Keratinocyte (primary cell): ENCODE results near the gene C16orf96.

Experiments
- CTCF ChIP-seq, 3 experiments: IDR thresholded peaks in 1 of 3; conservative IDR thresholded peaks in 1 of 3; optimal IDR thresholded peaks in 1 of 3; 2 replicates in 2 of 3; 3 replicates in 1 of 3; pipeline versions ENCODE3 to v1.5.1; 2011; ENCODE audit warnings: low read length in 3 of 3, mild to moderate bottlenecking in 3 of 3, moderate library complexity in 2 of 3, control low read depth in 1 of 3, inconsistent platforms in 1 of 3; ENCODE audit not compliant: insufficient read depth in 2 of 3; ENCODE audit errors: extremely low read depth in 1 of 3
- EZH2 ChIP-seq: IDR thresholded peaks from one replicate; pipeline ENCODE4 v1.6.1; 2012; ENCODE audit warnings: inconsistent platforms, mild to moderate bottlenecking, low read length, moderate library complexity

- TF ChIP-seq CTCF (optimal IDR thresholded peaks at IDR 0.05 in 1 of 3, IDR thresholded peaks at IDR 0.05 in 1 of 3, conservative IDR thresholded peaks at IDR 0.05 in 1 of 3; ENCODE audit: extremely low read depth in 1 of 3, insufficient read depth in 2 of 3, low read length in 3 of 3) (no peak), EZH2 (no peak)
Measured at GRCh38 chr16:4618645-4619418, 62.7 kb downstream of the C16orf96 start.
